Activated T-cell treated with anti-CD3 and anti-CD28 coated beads, Interleukin-2, amount 50 U/mL, for 1 hour (primary cell): ENCODE results near the gene PLEKHS1.
"Not testable (repeated sequence)": the region's sequence is repeated elsewhere in the genome, so short reads cannot be mapped to it uniquely, and the experiment has no call there.

ENCODE experiments used
- DNase-seq: peaks from one replicate; pipeline ENCODE4 v3.0.0-alpha.2; 2020

Gene PLEKHS1

DNA sequence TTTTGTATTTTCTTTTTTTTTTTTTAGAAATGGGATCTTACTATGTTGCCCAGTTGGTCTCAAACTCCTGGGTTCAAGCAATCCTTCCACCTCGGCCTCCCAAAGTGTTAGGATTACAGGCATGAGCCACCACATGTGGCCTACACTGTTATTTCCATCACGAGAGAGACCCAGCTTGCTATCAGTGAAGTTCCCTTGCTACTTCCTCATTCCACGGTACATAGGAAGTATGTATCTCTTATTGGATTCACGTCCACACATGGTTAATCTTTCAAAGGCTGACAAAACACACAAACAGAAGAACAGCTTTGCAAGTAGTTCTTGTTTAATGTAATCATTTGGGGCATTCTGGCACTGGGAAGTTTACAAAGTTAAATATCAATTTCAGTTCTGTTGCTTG lies 51.5 kb downstream of the PLEKHS1 start:
- DNase-seq, result no peak

DNA sequence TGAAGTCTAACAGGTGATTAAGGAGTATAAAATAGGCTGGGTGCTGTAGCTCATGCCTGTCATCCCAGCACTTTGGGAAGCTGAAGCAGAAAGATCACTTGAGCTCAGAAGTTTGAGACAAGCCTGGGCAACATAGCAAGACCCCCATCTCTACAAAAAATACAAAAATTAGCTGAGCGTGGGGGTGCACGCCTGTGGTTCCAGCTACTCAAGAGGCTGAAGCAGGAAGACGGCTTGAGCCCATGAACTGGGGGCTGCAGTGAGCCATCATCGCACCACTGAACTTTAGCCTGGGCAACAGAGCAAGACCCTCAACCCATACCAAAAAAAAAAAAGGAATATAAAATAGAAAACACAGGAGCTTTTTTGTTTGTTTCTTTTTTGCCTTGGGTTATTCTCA lies 55.0 kb downstream of the PLEKHS1 start:
- DNase-seq, result no peak

- DNase-seq, result no peak
Observed at GRCh38 chr10:113808168-113808567, 56.7 kb downstream of the PLEKHS1 start.

DNA sequence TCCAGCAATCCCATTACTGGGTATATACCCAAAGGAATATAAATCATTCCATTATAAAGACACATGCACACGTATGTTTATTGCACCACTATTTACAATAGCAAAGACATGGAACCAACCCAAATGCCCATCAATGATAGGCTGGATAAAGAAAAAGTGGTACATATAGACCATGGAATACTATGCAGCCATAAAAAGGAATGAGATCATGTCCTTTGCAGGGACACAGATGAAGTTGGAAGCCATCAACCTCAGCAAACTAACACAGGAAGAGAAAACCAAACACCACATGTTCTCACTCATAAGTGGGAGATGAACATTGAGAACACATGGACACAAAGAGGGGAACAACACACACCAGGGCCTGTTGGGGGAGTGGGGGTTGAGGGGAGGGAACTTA lies 63.2 kb downstream of the PLEKHS1 start:
- not testable (repeated sequence) for DNase-seq

- no peak for DNase-seq
Observed at GRCh38 chr10:113819989-113820388, 68.5 kb downstream of the PLEKHS1 start.

- DNase-seq, result no peak
Observed at GRCh38 chr10:113820507-113820906, 69.0 kb downstream of the PLEKHS1 start.

GRCh38 chr10:113821306-113821705 lies 69.8 kb downstream of the PLEKHS1 start:
- DNase-seq, result not testable (repeated sequence)

GRCh38 chr10:113822174-113822573 lies 70.7 kb downstream of the PLEKHS1 start:
- DNase-seq, result no peak

DNA sequence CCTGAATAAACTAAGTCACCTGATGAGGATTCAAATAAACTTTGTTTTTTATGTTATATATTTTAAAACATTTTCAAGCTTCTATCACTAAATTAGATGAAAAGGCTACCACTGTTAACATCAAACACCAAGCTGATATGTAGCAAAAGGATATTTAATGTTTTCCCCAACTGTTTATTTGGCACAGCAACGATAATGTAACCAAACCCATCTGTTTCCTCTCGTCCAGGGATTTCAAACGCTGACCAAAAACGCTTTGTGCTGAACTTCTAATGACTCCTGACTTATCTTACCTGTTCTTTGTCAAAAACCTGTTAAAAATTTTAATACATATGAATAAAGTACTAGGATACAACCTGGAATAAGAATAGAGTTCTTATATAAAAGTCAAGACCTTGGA lies 71.9 kb downstream of the PLEKHS1 start:
- no peak for DNase-seq

GRCh38 chr10:113825791-113826190 lies 74.3 kb downstream of the PLEKHS1 start:
- DNase-seq, result no peak

- not testable (repeated sequence) for DNase-seq
Observed at GRCh38 chr10:113828567-113828966, 77.1 kb downstream of the PLEKHS1 start.
